ENCODE measurements around the gene AP2A2.

GRCh38 chr11:981764-982163, 56.1 kb downstream of the AP2A2 start:
- TF ChIP-seq POLR2AphosphoS5 (IDR thresholded peaks at IDR 0.05) (no peak), POLR2A (IDR thresholded peaks at IDR 0.05) (no peak)
- TF ChIP-seq, protein P1, sequence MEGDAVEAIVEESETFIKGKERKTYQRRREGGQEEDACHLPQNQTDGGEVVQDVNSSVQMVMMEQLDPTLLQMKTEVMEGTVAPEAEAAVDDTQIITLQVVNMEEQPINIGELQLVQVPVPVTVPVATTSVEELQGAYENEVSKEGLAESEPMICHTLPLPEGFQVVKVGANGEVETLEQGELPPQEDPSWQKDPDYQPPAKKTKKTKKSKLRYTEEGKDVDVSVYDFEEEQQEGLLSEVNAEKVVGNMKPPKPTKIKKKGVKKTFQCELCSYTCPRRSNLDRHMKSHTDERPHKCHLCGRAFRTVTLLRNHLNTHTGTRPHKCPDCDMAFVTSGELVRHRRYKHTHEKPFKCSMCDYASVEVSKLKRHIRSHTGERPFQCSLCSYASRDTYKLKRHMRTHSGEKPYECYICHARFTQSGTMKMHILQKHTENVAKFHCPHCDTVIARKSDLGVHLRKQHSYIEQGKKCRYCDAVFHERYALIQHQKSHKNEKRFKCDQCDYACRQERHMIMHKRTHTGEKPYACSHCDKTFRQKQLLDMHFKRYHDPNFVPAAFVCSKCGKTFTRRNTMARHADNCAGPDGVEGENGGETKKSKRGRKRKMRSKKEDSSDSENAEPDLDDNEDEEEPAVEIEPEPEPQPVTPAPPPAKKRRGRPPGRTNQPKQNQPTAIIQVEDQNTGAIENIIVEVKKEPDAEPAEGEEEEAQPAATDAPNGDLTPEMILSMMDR (IDR thresholded peaks at IDR 0.05) = no peak

All from breast epithelium (tissue), 3 donors.